Erythroblast (primary cell): Measurements from ENCODE around the gene KIRREL3.

Experiments
- DNase-seq, 2 experiments: peaks; one replicate each; lab custom pipeline; 2025; lab: John Stamatoyannopoulos, UW
- GATA1 ChIP-seq: IDR thresholded peaks from 2 replicates; pipeline ENCODE4 v1.6.1; 2011; ENCODE audit warnings: low read depth, mild to moderate bottlenecking, control low read depth, low read length, moderate library complexity
- POLR2A ChIP-seq: IDR thresholded peaks from 2 replicates; pipeline ENCODE4 v1.6.1; 2011; ENCODE audit warnings: mild to moderate bottlenecking, low read length

KIRREL3 gene

GRCh38 chr11:126736682-126737572, 263.6 kb downstream of the KIRREL3 start:
- DNase-seq, result no peak
- TF ChIP-seq POLR2A, result no peak
- no peak for TF ChIP-seq GATA1

DNA sequence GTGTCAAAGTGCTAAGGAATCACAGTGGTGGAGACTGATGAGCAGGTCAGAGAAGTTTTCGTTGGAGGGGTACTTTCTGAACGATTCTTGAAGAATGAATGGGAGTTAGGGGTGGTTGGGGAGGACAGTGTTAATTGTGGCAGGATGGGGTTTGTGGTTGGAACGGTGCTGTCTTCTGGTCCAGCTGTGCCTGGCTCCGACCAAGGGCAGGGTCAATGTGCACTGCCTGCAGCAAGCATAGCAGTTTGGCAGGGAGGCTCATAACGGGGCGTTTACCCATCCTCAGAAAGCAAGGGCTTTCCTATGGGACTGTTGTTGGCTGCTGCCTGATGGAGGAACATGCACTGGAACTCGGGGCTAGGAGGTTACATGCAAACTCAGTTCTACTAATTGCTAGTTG, 265.8 kb downstream of the KIRREL3 start:
- TF ChIP-seq GATA1 (no peak), POLR2A (no peak)
- DNase-seq, result no peak

DNA sequence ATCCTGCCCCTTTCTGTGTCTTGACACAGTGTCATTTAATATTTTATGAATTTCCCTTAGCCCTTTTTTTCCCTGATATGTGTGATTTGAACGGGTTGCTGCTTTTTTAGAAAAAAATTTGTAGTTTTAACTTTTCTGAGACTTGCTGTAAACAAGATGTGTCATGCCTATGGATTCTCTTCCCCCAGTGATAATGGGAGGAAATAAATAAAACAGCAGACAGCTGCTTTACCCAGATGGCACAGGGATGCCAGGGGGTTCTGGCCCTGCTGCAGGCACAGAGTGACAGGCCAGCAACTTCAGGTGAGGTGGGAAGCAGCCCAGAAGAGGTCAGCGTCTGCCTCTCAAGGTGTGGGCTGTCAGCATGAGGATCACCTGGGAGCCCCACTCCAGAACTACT, 266.9 kb downstream of the KIRREL3 start:
- no peak for TF ChIP-seq POLR2A
- TF ChIP-seq GATA1, result no peak
- no peak for DNase-seq

GRCh38 chr11:126732981-126733380, 267.6 kb downstream of the KIRREL3 start:
- DNase-seq, result no peak

DNA sequence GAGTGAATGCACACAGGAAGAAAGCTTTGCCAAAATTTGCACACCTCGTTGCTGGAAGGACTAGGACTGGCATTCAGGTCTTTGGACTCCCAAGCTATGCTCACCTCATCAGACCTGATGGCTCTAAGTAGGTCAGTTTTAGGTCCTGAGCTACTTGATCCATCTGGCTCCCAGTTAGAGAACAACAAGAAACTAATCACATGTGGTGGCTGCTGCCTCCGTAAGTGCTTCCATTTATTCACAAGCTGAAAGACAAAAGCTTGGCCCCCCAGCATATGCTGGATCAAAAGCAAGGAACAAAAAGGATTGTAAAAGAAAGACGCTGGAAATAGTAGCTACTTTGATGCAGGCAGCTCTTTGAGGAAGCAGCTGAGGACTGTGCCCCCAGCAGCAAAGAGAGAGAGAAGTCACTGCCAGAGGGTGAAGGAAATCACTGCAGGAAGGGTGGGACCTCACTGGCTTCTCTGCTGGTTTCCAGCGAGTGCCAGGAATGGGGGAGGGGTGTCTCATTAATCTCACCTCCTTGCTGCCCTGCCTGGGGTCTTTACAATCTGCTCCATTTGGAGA, 268.9 kb downstream of the KIRREL3 start:
- no peak for DNase-seq
- no peak for TF ChIP-seq GATA1
- TF ChIP-seq POLR2A, result no peak

More at GRCh38 chr11:126732981-126733380, 267.6 kb downstream of the KIRREL3 start:
- TF ChIP-seq POLR2A, result no peak
- no peak for TF ChIP-seq GATA1

DNA sequence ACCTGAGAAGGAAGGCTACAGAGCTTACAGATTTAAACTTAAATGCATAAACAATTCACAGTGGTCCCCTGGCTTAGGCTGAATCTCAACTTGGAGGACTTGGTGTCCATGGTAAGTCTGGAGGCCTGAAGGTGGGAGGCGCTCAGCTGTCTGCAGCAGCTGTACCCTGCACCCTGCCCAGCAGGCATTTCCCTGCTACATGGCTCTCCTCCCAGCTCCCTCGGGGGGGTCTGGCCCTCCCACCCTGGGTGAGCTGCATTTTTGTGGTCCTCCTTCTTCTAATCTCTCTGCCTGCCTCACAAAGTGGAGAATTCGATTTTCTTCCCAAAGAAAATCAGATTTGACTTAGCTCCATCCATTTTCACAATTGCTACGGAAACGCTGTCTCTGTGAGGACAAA, 273.2 kb downstream of the KIRREL3 start:
- no peak for DNase-seq
- TF ChIP-seq GATA1, result no peak
- no peak for TF ChIP-seq POLR2A

GRCh38 chr11:126725521-126725920, 275.0 kb downstream of the KIRREL3 start:
- TF ChIP-seq POLR2A, result no peak
- TF ChIP-seq GATA1, result no peak
- no peak for DNase-seq

GRCh38 chr11:126725043-126725442, 275.5 kb downstream of the KIRREL3 start:
- TF ChIP-seq GATA1 (no peak), POLR2A (no peak)
- DNase-seq, result no peak

DNA sequence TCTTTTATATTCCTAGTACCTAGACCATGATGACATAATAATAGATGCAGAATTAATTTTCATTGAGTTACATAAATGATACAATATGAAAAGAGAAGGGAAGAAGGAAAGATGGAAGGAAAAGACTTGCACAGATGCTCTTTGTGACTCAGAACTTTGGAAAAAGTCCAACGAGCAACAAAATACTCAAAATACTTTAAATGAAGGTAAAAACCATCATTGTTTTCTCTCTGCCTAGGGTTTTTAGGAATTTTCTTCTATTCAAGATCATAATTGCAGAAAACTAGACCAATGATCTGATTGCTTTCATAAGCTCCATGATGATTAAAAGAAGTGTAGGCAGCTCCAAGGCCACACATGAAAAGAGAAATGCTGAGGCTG, 276.9 kb downstream of the KIRREL3 start:
- TF ChIP-seq GATA1 (no peak), POLR2A (no peak)
- DNase-seq, result no peak

- DNase-seq, result no peak
- TF ChIP-seq POLR2A (no peak), GATA1 (no peak)
Measured at GRCh38 chr11:126722956-126723664, 277.5 kb downstream of the KIRREL3 start.

DNA sequence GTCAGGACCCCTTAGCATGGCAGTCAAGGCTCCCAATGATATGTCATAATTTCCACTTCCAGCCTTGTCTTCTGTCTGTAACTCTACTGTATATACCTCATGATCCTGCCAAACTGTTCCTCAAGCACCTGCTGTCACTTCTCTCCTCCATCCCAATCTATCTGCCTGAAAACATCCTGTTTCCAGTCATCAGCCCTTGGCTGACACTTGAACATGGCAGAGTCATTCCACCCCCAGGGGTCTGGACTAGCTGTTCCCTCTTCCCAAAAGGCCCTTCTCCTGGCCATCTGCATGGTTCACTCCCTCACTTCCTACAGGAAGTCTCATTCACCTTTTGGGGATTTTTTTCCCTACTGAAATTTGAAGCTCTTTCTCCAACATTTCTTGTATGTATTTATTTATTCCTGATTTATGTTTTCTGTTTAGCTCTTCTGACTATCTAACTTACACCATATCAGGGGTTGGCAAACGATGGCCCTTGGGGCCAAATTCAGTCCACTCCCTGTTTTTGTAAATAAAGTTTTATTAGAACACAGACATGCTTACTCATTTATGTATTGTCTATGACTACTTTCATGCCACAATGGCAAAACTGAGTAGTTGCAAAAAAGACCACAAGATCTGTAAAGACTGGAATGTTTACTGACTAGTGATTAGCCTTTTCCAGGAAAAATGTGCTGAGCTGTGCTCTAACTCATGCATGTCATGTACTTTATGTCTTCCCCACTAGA, 278.4 kb downstream of the KIRREL3 start:
- no peak for DNase-seq
- TF ChIP-seq POLR2A (no peak), GATA1 (no peak)

GRCh38 chr11:126720539-126721235, 279.9 kb downstream of the KIRREL3 start:
- TF ChIP-seq POLR2A (no peak), GATA1 (no peak)
- DNase-seq, result no peak

GRCh38 chr11:126719740-126720139, 280.8 kb downstream of the KIRREL3 start:
- DNase-seq, result no peak
- TF ChIP-seq POLR2A (no peak), GATA1 (no peak)
